Mesendoderm (in vitro differentiated cells): ENCODE data around the gene AP1G2.
"Not testable (repeated sequence)": the region's sequence is repeated elsewhere in the genome, so short reads cannot be mapped to it uniquely, and the experiment has no call there.

ENCODE experiments used
- DNase-seq: peaks from one replicate; pipeline ENCODE4 v3.0.0; 2013
- H2AK5ac ChIP-seq: 2 replicates; pipeline ENCODE4 v1.6.1; 2013; ENCODE audit warnings: low read length, inconsistent platforms
- H2BK120ac ChIP-seq: 2 replicates; pipeline ENCODE4 v1.6.1; 2013; ENCODE audit warnings: low read depth, mild to moderate bottlenecking, low read length, moderate library complexity, mixed read lengths
- H2BK15ac ChIP-seq: replicated peaks from 2 replicates; pipeline ENCODE4 v1.6.1; 2013; ENCODE audit warnings: low read depth, mild to moderate bottlenecking, moderate library complexity
- H2BK5ac ChIP-seq: 2 replicates; pipeline ENCODE4 v1.6.1; 2013; ENCODE audit warnings: low read length, inconsistent platforms
- H3K18ac ChIP-seq: 2 replicates; pipeline ENCODE4 v1.6.1; 2013; ENCODE audit warnings: mild to moderate bottlenecking, low read length, mixed read lengths
- H3K23ac ChIP-seq: one replicate; pipeline ENCODE4 v1.6.1; 2013; ENCODE audit warnings: low read length
- H3K27ac ChIP-seq: 2 replicates; pipeline ENCODE4 v1.5.1; 2013; ENCODE audit warnings: low read depth, mild to moderate bottlenecking, inconsistent platforms, low read length, moderate library complexity
- H3K27me3 ChIP-seq: 2 replicates; pipeline ENCODE4 v1.6.1; 2013; ENCODE audit warnings: low read length, control low read depth, mild to moderate bottlenecking, inconsistent platforms; ENCODE audit not compliant: insufficient read depth, poor library complexity
- H3K36me3 ChIP-seq: 2 replicates; pipeline ENCODE4 v1.6.1; 2013; ENCODE audit warnings: low read length, inconsistent platforms; ENCODE audit not compliant: control insufficient read depth, insufficient read depth
- H3K4ac ChIP-seq: one replicate; pipeline ENCODE4 v1.6.1; 2013; ENCODE audit warnings: low read depth, mild to moderate bottlenecking, low read length, moderate library complexity
- H3K4me1 ChIP-seq: 2 replicates; pipeline ENCODE4 v1.6.1; 2013; ENCODE audit warnings: low read depth, low read length, inconsistent platforms; ENCODE audit not compliant: control insufficient read depth
- H3K4me2 ChIP-seq: 2 replicates; pipeline ENCODE4 v1.6.1; 2013; ENCODE audit warnings: low read length
- H3K4me3 ChIP-seq: 2 replicates; pipeline ENCODE4 v1.5.1; 2013; ENCODE audit warnings: mild to moderate bottlenecking, low read length
- H3K56ac ChIP-seq: one replicate; pipeline ENCODE4 v1.6.1; 2013; ENCODE audit warnings: low read length
- H3K79me1 ChIP-seq: 2 replicates; pipeline ENCODE4 v1.6.1; 2013; ENCODE audit warnings: low read length, inconsistent platforms
- H3K79me2 ChIP-seq: 2 replicates; pipeline ENCODE4 v1.6.1; 2013; ENCODE audit warnings: mild to moderate bottlenecking, low read length; ENCODE audit not compliant: control insufficient read depth, insufficient read depth
- H3K9ac ChIP-seq: 2 replicates; pipeline ENCODE4 v1.6.1; 2013; ENCODE audit warnings: low read length, inconsistent platforms
- H4K5ac ChIP-seq: one replicate; pipeline ENCODE4 v1.6.1; 2013; ENCODE audit warnings: low read length
- H4K8ac ChIP-seq: one replicate; pipeline ENCODE4 v1.6.1; 2013; ENCODE audit warnings: low read depth, mild to moderate bottlenecking, control low read depth, low read length, moderate library complexity
- WGBS: extraction: QIAGEN DNeasy Blood & Tissue Kit; methylation state at CpG from one replicate; pipeline ENCODE4 v1.1.7; 2013; ENCODE audit warnings: low lambda C conversion rate, missing lambda C conversion rate; ENCODE audit not compliant: insufficient coverage; ENCODE audit errors: extremely low coverage; 5-methylcytosine and 5-hydroxymethylcytosine counted together

The AP1G2 gene

GRCh38 chr14:23612354-23612732 lies 44.8 kb upstream of the AP1G2 start:
- no peaks in the 10 kb centered on the region for H3K79me1 ChIP-seq
- H4K8ac ChIP-seq: no peak overlapping the region
- no peak overlapping the region for H2BK120ac ChIP-seq
- no peak for DNase-seq
- H3K4me2 ChIP-seq: no peak overlapping the region
- H3K36me3 ChIP-seq: no peaks in the 10 kb centered on the region
- H3K23ac ChIP-seq: no peak overlapping the region
- no peaks in the 10 kb centered on the region for H3K27me3 ChIP-seq
- WGBS: no CpG with 5 or more reads among the region's 4 CpGs
- H3K9ac ChIP-seq: no peak overlapping the region
- H3K56ac ChIP-seq: no peak overlapping the region
- no peaks in the 10 kb centered on the region for H3K79me2 ChIP-seq
- no peak overlapping the region for H2BK5ac ChIP-seq
- H3K4ac ChIP-seq: no peak overlapping the region
- no peak overlapping the region for H3K27ac ChIP-seq
- H2AK5ac ChIP-seq: no peak overlapping the region
- H2BK15ac ChIP-seq: no peak overlapping the region
- H4K5ac ChIP-seq: no peak overlapping the region
- H3K4me1 ChIP-seq: no peaks in the 10 kb centered on the region
- no peak overlapping the region for H3K4me3 ChIP-seq
- H3K18ac ChIP-seq: no peak overlapping the region

- Histone ChIP-seq H3K27ac (no peak overlapping the region), H3K56ac (no peak overlapping the region), H4K8ac (no peak overlapping the region), H2BK120ac (no peak overlapping the region), H3K4me2 (no peak overlapping the region), H3K36me3 (no peaks in the 10 kb centered on the region), H3K79me1 (no peaks in the 10 kb centered on the region), H3K4ac (no peak overlapping the region), H3K4me1 (no peaks in the 10 kb centered on the region), H3K18ac (no peak overlapping the region), H3K27me3 (no peaks in the 10 kb centered on the region), H2AK5ac (no peak overlapping the region), H3K9ac (no peak overlapping the region), H3K4me3 (no peak overlapping the region), H3K79me2 (no peaks in the 10 kb centered on the region), H2BK5ac (no peak overlapping the region), H3K23ac (no peak overlapping the region), H2BK15ac (no peak overlapping the region), H4K5ac (no peak overlapping the region)
- no CpG with 5 or more reads among the region's 4 CpGs for WGBS
- no peak for DNase-seq
Observed at GRCh38 chr14:23610815-23611289, 43.3 kb upstream of the AP1G2 start.

- Histone ChIP-seq H4K8ac (no peak overlapping the region), H3K79me2 (no peaks in the 10 kb centered on the region), H3K27me3 (no peaks in the 10 kb centered on the region), H4K5ac (no peak overlapping the region), H3K23ac (no peak overlapping the region), H2BK5ac (no peak overlapping the region), H3K4ac (no peak overlapping the region), H2BK120ac (no peak overlapping the region), H3K4me1 (no peaks in the 10 kb centered on the region), H3K27ac (no peak overlapping the region), H3K36me3 (no peaks in the 10 kb centered on the region), H3K18ac (no peak overlapping the region), H3K79me1 (no peaks in the 10 kb centered on the region), H3K56ac (no peak overlapping the region), H3K4me3 (no peak overlapping the region), H2BK15ac (no peak overlapping the region), H3K9ac (no peak overlapping the region), H2AK5ac (no peak overlapping the region), H3K4me2 (no peak overlapping the region)
- no CpG with 5 or more reads among the region's 2 CpGs for WGBS
- DNase-seq: no peak
Observed at GRCh38 chr14:23610090-23610814, 42.7 kb upstream of the AP1G2 start.

- H3K56ac ChIP-seq, H2BK15ac ChIP-seq, H2AK5ac ChIP-seq, H3K4me3 ChIP-seq, H3K36me3 ChIP-seq, H4K8ac ChIP-seq, H2BK120ac ChIP-seq, H3K4ac ChIP-seq, H3K4me2 ChIP-seq, H3K9ac ChIP-seq, H3K23ac ChIP-seq, H3K27me3 ChIP-seq, DNase-seq, H3K79me1 ChIP-seq, H3K18ac ChIP-seq, H4K5ac ChIP-seq, H3K4me1 ChIP-seq, H3K27ac ChIP-seq, H2BK5ac ChIP-seq, H3K79me2 ChIP-seq: not testable (repeated sequence)
- no CpG with 5 or more reads among the region's 7 CpGs for WGBS
Observed at GRCh38 chr14:23609411-23610089, 42.0 kb upstream of the AP1G2 start.

- H3K56ac ChIP-seq: no peak overlapping the region
- no peak overlapping the region for H3K4ac ChIP-seq
- H3K18ac ChIP-seq: no peak overlapping the region
- H4K5ac ChIP-seq: no peak overlapping the region
- H2BK5ac ChIP-seq: no peak overlapping the region
- no peaks in the 10 kb centered on the region for H3K27me3 ChIP-seq
- H2BK15ac ChIP-seq: no peak overlapping the region
- no peak overlapping the region for H3K9ac ChIP-seq
- no peak overlapping the region for H2BK120ac ChIP-seq
- H3K4me3 ChIP-seq: no peak overlapping the region
- no peak for DNase-seq
- H3K27ac ChIP-seq: no peak overlapping the region
- H3K4me1 ChIP-seq: no peaks in the 10 kb centered on the region
- H3K4me2 ChIP-seq: no peak overlapping the region
- no peak overlapping the region for H2AK5ac ChIP-seq
- WGBS: no CpG with 5 or more reads among the region's 3 CpGs
- no peaks in the 10 kb centered on the region for H3K79me2 ChIP-seq
- H4K8ac ChIP-seq: no peak overlapping the region
- H3K36me3 ChIP-seq: no peaks in the 10 kb centered on the region
- H3K79me1 ChIP-seq: no peaks in the 10 kb centered on the region
- H3K23ac ChIP-seq: no peak overlapping the region
Observed at GRCh38 chr14:23609001-23609400, 41.4 kb upstream of the AP1G2 start.
